KBM-7 (cell line): Measurements from ENCODE around the gene RAB17.
A peak's percentile ranks its signal among the peaks of the same experiment; 100 is the strongest.
"Not testable (repeated sequence)": the region's sequence is repeated elsewhere in the genome, so short reads cannot be mapped to it uniquely, and the experiment has no call there.

Source experiments
- DNase-seq: peaks from one replicate; pipeline ENCODE4 v3.0.0-alpha.2; 2015
- in situ Hi-C: fragments of 300-500 bp; cut with MboI; formaldehyde crosslinking; loops from 2 replicates; pipeline ENCODE4 v1.14.3; 2020; ENCODE audit warnings: low sequenced_read_pairs, low pct_unique_long_range_greater_than_20kb, mixed read lengths

The RAB17 gene

DNA sequence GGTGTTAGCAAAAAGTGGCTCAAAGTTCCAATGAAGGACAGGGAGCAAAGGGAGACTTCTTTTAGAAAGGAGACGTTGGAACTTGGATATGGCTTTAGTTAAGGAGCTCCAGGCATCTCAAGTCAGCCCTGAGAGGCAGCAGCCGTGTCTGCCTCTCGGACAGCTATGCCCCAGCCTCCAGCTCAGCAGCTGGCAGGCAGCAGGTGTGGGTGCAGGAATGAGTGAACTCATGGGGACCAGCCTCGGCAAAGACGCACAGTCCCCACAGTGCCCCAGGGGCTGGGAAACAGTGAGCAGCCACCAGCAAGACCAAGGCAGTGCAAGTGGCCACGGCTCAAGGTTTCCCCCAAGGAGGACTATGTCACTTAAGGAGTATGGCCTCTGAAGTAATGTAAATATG, 35.2 kb upstream of the RAB17 start:
- in situ Hi-C loops = no loop called here
- no peak for DNase-seq

DNA sequence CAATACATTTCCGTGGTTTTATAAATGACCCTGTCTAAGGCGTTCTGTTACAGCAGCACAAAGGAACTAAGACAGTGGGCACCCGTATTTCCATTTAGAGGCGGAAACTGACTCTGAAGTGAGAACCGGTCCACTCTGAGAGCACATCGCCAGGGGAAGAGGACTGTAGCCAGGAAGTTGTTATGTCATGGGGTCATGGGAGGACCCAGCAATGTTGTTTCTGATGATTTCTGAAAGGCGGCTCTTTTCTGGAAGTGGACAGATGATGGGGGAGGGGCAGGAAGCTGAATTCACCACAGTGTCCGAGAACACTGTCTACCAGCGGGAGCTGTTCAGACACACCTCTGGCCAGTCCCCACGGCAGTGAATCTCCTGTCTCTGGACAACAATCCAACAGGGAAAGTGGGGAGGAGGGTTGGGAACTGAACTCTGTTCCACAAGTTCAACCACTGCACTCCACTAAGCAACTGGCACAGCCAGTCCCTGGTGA, 34.7 kb upstream of the RAB17 start:
- in situ Hi-C loops = no loop called here
- DNase-seq = no peak

GRCh38 chr2:237624565-237624964, 34.0 kb upstream of the RAB17 start:
- peak; percentile 26 for DNase-seq
- in situ Hi-C loops = no loop called here

DNA sequence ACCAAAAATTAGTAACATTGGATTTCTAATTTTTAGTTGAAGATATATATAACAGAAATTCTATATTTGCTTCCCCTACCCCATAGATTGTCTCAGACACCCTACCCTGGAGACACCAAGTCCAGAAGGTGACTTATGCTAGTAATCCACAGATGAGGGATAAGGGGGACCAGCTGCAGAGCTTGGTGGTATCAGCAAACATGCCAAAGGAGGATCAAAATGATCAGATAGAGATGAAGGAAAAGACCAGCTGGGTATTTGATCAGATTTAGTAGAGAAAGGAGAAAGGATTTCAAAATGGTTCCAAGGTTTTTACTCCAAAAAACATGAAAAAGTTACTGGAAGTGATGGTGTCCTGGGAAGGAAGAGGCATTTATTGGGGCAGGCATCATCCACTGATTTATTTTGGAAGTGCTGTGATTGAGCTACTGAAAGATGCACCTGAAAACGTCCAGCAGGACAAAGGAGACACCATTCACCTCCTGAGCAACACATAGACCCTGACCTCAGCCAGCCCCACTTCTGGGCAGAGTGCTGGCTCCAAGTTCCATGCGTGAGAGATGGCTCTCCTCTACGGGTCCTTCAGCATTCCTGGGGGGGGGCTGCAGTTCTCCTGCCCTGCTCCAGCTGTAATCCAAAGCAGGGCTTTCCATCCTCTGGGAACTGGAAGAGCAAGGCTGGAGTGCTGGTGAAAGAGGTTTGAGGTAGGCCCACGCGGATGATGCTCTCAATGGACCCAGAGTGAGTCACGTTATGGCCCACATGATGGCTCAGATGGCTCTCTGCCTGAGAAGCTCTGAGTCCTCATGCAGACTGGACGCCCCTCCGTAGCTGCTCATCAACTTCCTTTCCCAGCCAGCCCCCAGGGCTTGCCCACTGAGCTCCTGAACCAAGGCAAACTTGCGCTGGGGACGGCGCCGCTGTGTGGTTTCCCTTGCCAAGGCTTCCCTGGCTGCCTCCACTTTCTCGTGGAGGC, 33.2 kb upstream of the RAB17 start:
- no peak for DNase-seq
- in situ Hi-C loops = no loop called here

DNA sequence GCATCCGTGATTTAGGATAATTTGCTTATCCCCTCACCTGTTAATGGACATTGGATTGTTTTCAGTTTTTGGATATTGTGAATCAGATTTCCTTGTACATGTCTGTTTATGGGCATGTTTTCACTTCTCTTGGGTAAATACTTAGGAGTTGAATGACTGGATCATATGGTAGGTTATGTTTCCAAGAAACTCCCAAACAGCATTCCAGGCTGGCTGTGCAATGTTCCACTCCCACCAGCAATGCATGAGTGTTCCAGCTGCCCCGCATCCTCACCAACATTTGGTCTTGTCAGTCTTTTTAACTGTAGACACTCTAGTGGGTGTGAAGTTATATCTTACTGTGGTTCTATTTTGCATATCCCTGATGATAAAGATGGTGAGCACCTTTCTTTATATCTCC, 27.9 kb upstream of the RAB17 start:
- no peak for DNase-seq
- in situ Hi-C loops = no loop called here

GRCh38 chr2:237617587-237617982, 27.1 kb upstream of the RAB17 start:
- no peak for DNase-seq
- in situ Hi-C loops = no loop called here

GRCh38 chr2:237616734-237617586, 26.4 kb upstream of the RAB17 start:
- DNase-seq = peak; percentile 89
- in situ Hi-C loops = no loop called here

DNA sequence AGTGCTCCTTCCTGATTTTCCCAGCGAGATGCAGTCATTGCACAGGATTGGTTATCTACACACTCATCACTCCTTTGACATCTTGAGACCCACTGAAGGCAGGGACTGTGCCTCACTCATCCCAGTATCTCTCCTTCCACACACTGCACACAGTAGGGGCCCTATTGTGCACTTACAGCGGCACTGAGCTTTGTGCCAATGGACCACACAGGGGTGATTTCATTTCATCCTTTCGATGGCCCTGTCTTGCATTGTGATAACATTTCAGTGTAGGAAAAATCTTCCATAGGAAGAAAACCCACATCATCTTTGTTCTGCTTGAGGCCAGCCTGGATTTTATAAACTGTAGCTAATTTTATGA, 25.8 kb upstream of the RAB17 start:
- in situ Hi-C loops = no loop called here
- no peak for DNase-seq

DNA sequence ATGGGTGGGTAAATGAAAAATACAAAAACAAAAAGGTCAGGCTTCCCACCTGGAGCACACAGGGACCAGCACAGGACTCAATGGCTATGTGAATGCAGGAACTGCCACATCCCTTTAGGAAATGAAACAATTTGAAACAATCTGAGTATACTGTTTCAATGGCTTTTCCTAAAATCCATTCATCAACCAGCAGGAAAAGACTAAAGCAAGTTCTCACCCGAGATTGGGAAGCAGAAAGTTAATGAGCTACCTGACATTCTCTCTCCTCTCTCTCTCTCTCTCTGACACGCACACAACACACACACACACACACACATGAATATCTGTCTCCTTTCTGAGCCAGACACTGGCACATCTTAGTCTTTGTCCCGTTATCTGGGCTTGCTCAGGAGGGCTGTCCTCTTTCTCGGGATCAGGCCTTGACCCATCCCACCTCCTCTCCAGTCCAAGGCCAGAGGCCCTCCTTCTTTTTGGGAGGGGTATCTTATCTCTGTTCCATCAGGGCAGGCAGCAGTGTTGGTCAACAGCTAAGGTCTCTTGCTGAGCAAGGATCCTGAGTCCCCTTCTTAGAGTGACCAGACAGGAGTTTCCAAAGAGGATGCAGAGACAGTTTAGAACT, 25.2 kb upstream of the RAB17 start:
- in situ Hi-C loops = no loop called here
- DNase-seq = no peak

DNA sequence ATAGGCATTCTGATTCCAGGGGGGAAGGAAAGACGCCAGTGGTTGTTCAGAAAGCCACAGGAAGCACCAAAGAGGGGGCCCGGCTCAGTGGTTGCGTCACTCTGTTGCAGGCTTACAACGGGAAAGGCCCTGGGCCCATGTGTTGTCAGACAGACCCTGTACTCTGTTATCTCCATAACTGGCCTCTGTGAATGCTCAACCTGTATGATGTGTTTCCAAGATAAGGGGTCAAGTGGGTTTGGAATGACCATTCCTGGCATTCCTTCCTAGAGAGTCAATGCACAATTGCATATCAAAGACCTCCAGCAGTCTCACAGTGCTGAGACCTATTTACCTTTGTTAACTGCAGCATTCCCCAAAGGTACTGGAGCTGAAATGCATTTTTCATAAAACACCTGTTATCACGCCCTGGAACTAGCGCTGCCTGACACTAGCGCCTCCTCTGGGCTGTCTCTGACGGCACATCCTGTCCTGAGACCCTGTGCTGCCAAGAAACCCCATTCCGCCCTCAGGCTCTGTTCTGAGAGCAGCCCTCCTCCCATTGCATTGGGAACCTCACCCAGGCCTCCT, 23.7 kb upstream of the RAB17 start:
- in situ Hi-C loops = no loop called here
- peak; percentile 68 for DNase-seq

DNA sequence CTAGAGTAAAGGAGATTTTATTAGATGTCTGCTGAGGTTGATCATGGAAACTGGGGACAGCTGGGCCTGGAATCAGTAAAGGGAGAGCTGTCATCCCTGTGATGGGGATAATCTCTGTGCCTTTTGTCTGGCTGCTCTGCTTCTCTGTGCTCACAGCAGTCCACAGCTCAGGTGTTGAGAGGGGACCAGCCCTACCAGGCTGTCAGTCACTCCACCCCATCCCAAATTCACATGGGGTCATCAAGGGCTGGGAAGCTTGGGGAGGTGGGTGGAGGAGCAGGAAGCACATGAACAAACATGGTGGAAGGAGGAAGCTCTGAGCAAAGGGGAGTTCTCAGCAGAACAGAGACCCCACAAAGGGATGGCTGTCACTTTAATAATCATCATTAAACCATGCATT, 23.1 kb upstream of the RAB17 start:
- in situ Hi-C loops = no loop called here
- DNase-seq = no peak

GRCh38 chr2:237612527-237613357, 22.2 kb upstream of the RAB17 start:
- no peak for DNase-seq
- in situ Hi-C loops = no loop called here

GRCh38 chr2:237606522-237606921, 16.0 kb upstream of the RAB17 start:
- in situ Hi-C loops, DNase-seq: not testable (repeated sequence)

- DNase-seq = no peak
- in situ Hi-C loops = no loop called here
These were observed 14.4 kb upstream of the RAB17 start for GRCh38 chr2:237604960-237605359.

GRCh38 chr2:237604391-237604790, 13.9 kb upstream of the RAB17 start:
- DNase-seq = no peak
- in situ Hi-C loops = no loop called here

DNA sequence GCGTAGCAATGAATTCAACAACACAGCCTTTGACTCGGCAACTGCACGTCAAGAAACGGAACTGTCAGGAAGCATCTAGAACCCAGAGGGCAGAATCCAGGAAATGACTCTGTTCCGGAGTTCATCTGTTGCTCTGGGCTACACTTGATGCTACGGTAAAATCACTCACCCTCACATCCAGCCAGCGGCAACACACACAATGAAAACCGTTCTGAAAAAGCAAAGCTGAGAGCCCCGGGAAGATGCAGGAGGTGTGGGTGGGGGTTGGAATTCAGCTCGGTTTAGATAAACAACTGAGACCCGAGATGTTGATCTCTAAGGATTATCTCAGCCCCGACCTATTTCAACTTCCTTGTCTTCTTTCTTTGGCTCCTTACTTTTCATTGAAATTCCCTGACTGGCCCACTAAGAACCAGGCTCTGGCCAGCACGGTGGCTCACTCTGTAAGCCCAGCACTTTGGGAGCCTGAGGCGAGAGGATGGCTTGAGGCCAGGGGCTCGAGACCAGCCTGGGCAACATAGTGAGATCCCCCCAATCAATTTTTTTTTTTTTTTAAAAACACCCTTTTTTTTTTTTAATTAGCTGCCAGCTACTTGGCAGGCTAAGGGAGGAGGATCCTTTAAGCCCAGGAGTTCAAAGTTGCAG, 13.3 kb upstream of the RAB17 start:
- peak; percentile 80 for DNase-seq
- in situ Hi-C loops = no loop called here

GRCh38 chr2:237603049-237603717, 12.6 kb upstream of the RAB17 start:
- in situ Hi-C loops = no loop called here
- DNase-seq = no peak

DNA sequence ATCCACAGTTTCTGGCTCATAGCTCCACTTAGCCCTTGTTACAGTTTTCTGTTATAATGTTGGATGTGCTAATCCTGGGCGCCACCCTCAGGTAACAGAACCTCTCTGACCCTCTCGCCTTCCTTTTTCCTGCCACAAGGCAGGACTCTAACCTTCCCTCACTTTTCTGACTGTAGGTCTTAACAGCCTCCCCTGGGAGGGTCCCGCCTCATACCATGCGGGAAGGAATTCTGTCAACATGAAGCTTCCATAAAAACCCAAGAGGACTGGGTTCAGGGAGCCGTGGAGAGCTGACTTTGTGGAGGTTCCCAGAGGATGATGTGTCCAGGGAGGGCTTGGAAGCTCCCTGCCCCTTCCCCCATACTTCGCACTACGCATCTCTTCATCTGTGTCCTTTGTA, 11.9 kb upstream of the RAB17 start:
- DNase-seq = no peak
- in situ Hi-C loops = no loop called here
